Measurements from ENCODE around the gene MRPL48.

MRPL48 gene

DNA sequence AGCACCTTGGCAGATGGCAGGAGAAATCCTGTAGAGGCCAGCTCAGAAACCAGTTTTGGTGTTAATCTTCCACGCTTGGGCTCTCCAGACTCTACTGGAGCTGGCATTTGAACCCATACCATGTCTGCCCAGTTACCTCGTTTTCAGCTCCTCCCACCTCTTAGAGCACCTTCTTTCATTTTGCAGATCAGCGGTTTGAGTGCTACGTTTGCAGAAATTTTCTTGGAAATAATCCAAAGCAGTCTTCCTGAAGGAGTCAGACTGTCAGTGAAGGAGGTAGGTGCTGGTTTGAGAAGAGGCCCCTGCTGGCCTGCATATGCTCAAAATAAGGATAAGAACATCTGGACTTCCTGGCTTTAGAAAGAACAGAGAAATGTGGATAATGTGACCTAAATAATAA is 75.3 kb downstream of the MRPL48 start:
- no peak overlapping the region for H3K4me3 ChIP-seq (replicated peaks; ENCODE audit: low read depth, low read length)
- DNase-seq (ENCODE audit: low read depth), result no peak
- no peak for TF ChIP-seq CTCF (IDR thresholded peaks at IDR 0.05; ENCODE audit: low read length, missing control alignments)

DNA sequence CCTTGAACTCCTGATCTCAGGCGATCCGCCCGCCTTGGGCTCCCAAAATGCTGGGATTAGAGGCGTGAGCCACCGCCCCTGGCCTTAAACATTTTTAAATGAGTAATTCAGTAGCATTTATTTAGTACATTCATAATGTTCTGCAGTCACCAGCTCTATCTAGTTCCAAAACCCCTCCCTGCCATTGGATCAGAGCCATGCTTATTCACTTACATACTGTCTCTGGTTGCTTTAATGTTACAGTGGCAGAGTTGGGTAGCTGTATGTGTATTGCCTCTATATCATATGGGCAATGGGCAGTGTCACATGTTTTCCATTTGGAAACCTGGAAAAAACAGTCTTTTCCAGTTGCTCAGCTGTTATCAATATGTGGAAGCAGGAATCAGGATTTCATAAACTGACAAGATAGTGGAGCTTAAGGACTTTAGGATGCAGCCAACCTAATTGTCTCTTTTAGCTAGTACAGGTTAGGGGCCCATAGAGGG is 78.5 kb downstream of the MRPL48 start:
- DNase-seq (ENCODE audit: low read depth), result peak; percentile 74
- TF ChIP-seq CTCF (IDR thresholded peaks at IDR 0.05; ENCODE audit: low read length, missing control alignments), result no peak
- no peak overlapping the region for H3K4me3 ChIP-seq (replicated peaks; ENCODE audit: low read depth, low read length)

DNA sequence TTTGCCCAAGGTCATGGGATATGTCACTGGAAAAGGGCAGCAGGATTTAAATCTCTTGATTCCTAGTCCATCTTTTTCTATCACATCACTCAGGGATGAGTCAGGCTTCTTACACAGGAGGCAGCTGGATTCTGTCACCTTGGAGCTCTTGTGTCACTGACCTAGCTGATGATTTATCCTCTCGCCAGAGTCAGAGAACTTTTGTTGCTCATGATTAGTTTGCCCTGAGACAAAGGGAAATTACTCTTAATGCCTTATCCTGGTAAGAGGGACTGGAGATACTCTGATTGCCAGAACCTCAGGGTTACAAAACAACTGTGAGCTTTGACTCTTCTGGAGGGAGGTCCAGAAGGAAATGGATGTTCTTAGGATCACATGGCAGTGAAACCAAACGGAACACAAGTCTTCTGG is 78.9 kb downstream of the MRPL48 start:
- peak; percentile 95 for DNase-seq (ENCODE audit: low read depth)
- TF ChIP-seq CTCF (IDR thresholded peaks at IDR 0.05; ENCODE audit: low read length, missing control alignments), result no peak
- no peak overlapping the region for H3K4me3 ChIP-seq (replicated peaks; ENCODE audit: low read depth, low read length)

DNA sequence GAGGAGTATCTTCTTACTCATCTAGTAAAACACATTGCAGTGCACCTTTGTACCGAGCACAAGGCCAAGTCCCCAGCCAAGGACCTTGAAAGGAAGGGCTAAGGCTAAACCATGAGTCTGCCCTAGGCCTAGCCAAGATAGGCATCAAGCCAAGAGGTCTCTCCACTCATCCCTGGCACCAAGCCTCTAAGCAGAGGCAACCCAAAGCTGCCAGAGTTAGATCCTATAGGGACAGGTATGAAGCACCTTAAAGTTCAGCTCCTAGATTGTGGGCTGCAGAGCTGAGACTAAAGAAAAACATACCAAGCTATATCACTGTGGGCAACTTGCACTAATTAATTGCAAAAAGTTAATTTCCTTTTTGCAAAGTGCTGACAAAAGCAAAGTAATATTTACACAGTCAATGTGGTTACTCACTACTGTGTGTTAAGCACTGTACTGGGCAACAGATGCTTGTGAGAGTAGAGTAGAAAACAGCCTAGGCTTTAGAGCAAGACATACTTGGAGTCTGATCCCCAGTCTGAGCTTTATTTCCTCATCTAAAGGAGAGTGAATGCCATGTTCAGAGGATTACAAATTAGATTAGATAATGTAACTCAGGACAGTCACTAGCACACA is 81.8 kb downstream of the MRPL48 start:
- no peak for DNase-seq (ENCODE audit: low read depth)
- no peak for TF ChIP-seq CTCF (IDR thresholded peaks at IDR 0.05; ENCODE audit: low read length, missing control alignments)
- H3K4me3 ChIP-seq (replicated peaks; ENCODE audit: low read depth, low read length), result no peak overlapping the region

DNA sequence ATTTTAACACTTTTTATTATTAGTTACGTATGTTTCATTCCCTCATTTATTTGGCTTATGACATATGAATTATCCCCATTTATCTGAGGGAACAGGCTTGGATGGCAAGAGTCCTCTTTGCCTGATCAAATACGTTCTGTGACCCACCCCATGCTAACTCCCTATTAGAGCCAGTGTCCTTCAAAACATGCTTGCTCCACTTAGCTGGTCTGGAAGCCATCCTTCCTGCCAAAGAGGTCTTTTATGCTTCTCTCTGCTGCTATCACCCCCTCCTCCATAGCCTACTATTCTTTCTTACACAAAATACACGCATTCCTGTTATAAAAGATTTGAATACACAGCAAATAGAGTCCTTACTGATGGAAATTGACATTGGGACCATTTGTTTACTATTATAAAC is 82.6 kb downstream of the MRPL48 start:
- H3K4me3 ChIP-seq (replicated peaks; ENCODE audit: low read depth, low read length), result no peak overlapping the region
- DNase-seq (ENCODE audit: low read depth), result no peak
- no peak for TF ChIP-seq CTCF (IDR thresholded peaks at IDR 0.05; ENCODE audit: low read length, missing control alignments)

GRCh38 chr11:73872749-73873357 is 85.2 kb downstream of the MRPL48 start:
- no peak for DNase-seq (ENCODE audit: low read depth)
- H3K4me3 ChIP-seq (replicated peaks; ENCODE audit: low read depth, low read length), result no peak overlapping the region
- no peak for TF ChIP-seq CTCF (IDR thresholded peaks at IDR 0.05; ENCODE audit: low read length, missing control alignments)

- TF ChIP-seq CTCF (IDR thresholded peaks at IDR 0.05; ENCODE audit: low read length, missing control alignments), result no peak
- DNase-seq (ENCODE audit: low read depth), result no peak
- peak overlapping the region; percentile 97 for H3K4me3 ChIP-seq (replicated peaks; ENCODE audit: low read depth, low read length)
Observed at GRCh38 chr11:73875380-73875779, 87.7 kb downstream of the MRPL48 start.
